MCF 10A (cell line): Measurements from ENCODE around the gene BTG2. TPM values are rescaled to one million over a fixed set of nuclear protein-coding genes. Genes with fewer than 3 reads are reported as not detected.

Source experiments
- BruUV-seq: library from RNA; stranded (reverse); fragments of 400-500 nt; replicated peaks from 2 replicates; lab custom pipeline; 2021; lab: Mats Ljungman, UMichigan
- CTCF ChIA-PET: fragments of 300-600 bp; sonication (Branson Sonifier 250); formaldehyde crosslinking; extraction: SDS; loops from one replicate; lab custom pipeline; 2021; ENCODE audit warnings: antibody characterized with exemption, inconsistent platforms; lab: Yijun Ruan, JAX
- POLR2A ChIA-PET: fragments of 300-600, 350-650 bp; sonication (Branson Sonifier 250); formaldehyde crosslinking; extraction: SDS; loops from one replicate; lab custom pipeline; 2020; ENCODE audit warnings: antibody characterized with exemption, inconsistent platforms; lab: Yijun Ruan, JAX
- DNase-seq: peaks from one replicate; pipeline ENCODE4 v3.0.0-alpha.2; 2018; ENCODE audit not compliant: unreplicated experiment
- H3K27ac Mint-ChIP-seq: one replicate; pipeline ENCODE4 v1.8.0; 2022; ENCODE audit warnings: mild to moderate bottlenecking, low read depth, mixed read lengths; ENCODE audit not compliant: unreplicated experiment
- H3K27me3 Mint-ChIP-seq: one replicate; pipeline ENCODE4 v1.8.0; 2022; ENCODE audit warnings: mixed read lengths; ENCODE audit not compliant: insufficient read depth, unreplicated experiment
- H3K36me3 Mint-ChIP-seq: one replicate; pipeline ENCODE4 v1.8.0; 2022; ENCODE audit warnings: mild to moderate bottlenecking, moderate library complexity, mixed read lengths; ENCODE audit not compliant: insufficient read depth, unreplicated experiment
- H3K4me1 Mint-ChIP-seq: one replicate; pipeline ENCODE4 v1.8.0; 2022; ENCODE audit warnings: mixed read lengths; ENCODE audit not compliant: insufficient read depth, unreplicated experiment
- H3K4me3 Mint-ChIP-seq: one replicate; pipeline ENCODE4 v1.8.0; 2022; ENCODE audit warnings: mild to moderate bottlenecking, moderate library complexity, mixed read lengths; ENCODE audit not compliant: unreplicated experiment
- H3K9me3 Mint-ChIP-seq: one replicate; pipeline ENCODE4 v1.8.0; 2022; ENCODE audit warnings: mixed read lengths; ENCODE audit not compliant: unreplicated experiment
- intact Hi-C: fragments of 100-400 bp; cut with micrococcal nuclease; formaldehyde crosslinking; loops from 2 replicates; pipeline ENCODE4 v1.14.1; 2022
- total RNA-seq: library from RNA; stranded (reverse); gene quantifications from 2 replicates; pipeline ENCODE4 v1.2.3, GENCODE V29; 2022
- TF ChIP-seq, protein P1 (sequence below): fragments of 200-600 bp; IDR thresholded peaks from one replicate; pipeline ENCODE4 v1.8.0; 2022; ENCODE audit warnings: antibody characterized with exemption, mild to moderate bottlenecking; ENCODE audit not compliant: unreplicated experiment

The BTG2 gene
- total RNA-seq, 1 experiment from 2014 or later, result 44.4 TPM

DNA sequence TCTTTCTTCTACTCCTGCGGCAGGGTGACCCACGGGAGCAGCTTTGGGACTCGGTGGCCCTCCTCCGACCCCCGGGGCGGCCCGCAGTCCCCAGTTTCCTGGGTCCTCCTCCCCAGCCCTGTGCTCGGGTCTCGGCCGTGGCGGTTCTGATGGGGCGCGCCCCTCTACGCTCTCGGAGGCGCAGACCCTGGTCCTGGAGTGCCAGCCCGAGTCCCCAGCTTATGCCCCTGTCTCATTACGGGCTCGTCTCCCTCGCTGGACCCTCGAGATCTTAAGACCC is 430 bp downstream of the BTG2 start:
- Mint-ChIP-seq H3K4me3 (peak overlapping the region; percentile 71), H3K27me3 (no peaks in the 10 kb centered on the region), H3K36me3 (peaks cover 50% of the 10 kb centered on the region), H3K4me1 (peaks cover 48% of the 10 kb centered on the region), H3K27ac (peak overlapping the region; percentile 6), H3K9me3 (no peaks in the 10 kb centered on the region)
- no TSS peak for BruUV-seq
- TF ChIP-seq, protein P1, sequence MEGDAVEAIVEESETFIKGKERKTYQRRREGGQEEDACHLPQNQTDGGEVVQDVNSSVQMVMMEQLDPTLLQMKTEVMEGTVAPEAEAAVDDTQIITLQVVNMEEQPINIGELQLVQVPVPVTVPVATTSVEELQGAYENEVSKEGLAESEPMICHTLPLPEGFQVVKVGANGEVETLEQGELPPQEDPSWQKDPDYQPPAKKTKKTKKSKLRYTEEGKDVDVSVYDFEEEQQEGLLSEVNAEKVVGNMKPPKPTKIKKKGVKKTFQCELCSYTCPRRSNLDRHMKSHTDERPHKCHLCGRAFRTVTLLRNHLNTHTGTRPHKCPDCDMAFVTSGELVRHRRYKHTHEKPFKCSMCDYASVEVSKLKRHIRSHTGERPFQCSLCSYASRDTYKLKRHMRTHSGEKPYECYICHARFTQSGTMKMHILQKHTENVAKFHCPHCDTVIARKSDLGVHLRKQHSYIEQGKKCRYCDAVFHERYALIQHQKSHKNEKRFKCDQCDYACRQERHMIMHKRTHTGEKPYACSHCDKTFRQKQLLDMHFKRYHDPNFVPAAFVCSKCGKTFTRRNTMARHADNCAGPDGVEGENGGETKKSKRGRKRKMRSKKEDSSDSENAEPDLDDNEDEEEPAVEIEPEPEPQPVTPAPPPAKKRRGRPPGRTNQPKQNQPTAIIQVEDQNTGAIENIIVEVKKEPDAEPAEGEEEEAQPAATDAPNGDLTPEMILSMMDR, result no peak
- CTCF ChIA-PET, result interaction anchor here (0.6 to 10.1 kb wide), 21 partner anchors 11 to 1813 kb away, joined by 3 to 195 read pairs (median 8); no protein-coding TSS in a partner anchor
- intact Hi-C loops, result loop anchor here (1.0 to 2.0 kb wide), 3 partner anchors 21 to 33 kb away; no protein-coding TSS in a partner anchor
- DNase-seq, result peak; percentile 52
- POLR2A ChIA-PET, result interaction anchor here (0.6 to 10.5 kb wide), 32 partner anchors 9 to 646 kb away, joined by 3 to 238 read pairs (median 4); partner anchors contain the start of genes ATP2B4, OPTC, RABIF and TMEM183A

GRCh38 chr1:203306089-203306964 is 1.0 kb downstream of the BTG2 start:
- Mint-ChIP-seq H3K9me3 (no peaks in the 10 kb centered on the region), H3K27me3 (no peaks in the 10 kb centered on the region), H3K4me3 (peak overlapping the region; percentile 71), H3K36me3 (peaks cover 55% of the 10 kb centered on the region), H3K27ac (peak overlapping the region; percentile 6), H3K4me1 (peaks cover 48% of the 10 kb centered on the region)
- POLR2A ChIA-PET, result interaction anchor here (0.6 to 10.5 kb wide), 41 partner anchors 8 to 1002 kb away, joined by 3 to 238 read pairs (median 4); partner anchors contain the start of genes ATP2B4, OPTC, RABIF and TMEM183A
- peak; percentile 100 for DNase-seq
- TF ChIP-seq, protein P1, result no peak
- BruUV-seq, result TSS peak; percentile 53
- CTCF ChIA-PET, result interaction anchor here (0.6 to 10.1 kb wide), 33 partner anchors 10 to 1813 kb away, joined by 3 to 195 read pairs (median 6); partner anchors contain the start of gene PCAT6
- intact Hi-C loops, result loop anchor here (1.0 to 2.0 kb wide), 3 partner anchors 20 to 33 kb away; no protein-coding TSS in a partner anchor

GRCh38 chr1:203306965-203307541 is 1.7 kb downstream of the BTG2 start:
- H3K27ac Mint-ChIP-seq, result peak overlapping the region; percentile 29
- intact Hi-C loops, result loop anchor here (1.0 to 2.0 kb wide), 3 partner anchors 20 to 34 kb away; no protein-coding TSS in a partner anchor
- H3K27me3 Mint-ChIP-seq, result no peaks in the 10 kb centered on the region
- peaks cover 48% of the 10 kb centered on the region for H3K4me1 Mint-ChIP-seq
- ChIA-PET CTCF (interaction anchor here (0.6 to 10.1 kb wide), 27 partner anchors 10 to 787 kb away, joined by 3 to 195 read pairs (median 7); partner anchors contain the start of gene PCAT6), POLR2A (interaction anchor here (0.6 to 10.5 kb wide), 29 partner anchors 8 to 1001 kb away, joined by 3 to 238 read pairs (median 5); partner anchors contain the start of genes ATP2B4, RABIF and TMEM183A)
- no TSS peak for BruUV-seq
- H3K4me3 Mint-ChIP-seq, result peak overlapping the region; percentile 71
- H3K36me3 Mint-ChIP-seq, result peaks cover 55% of the 10 kb centered on the region
- DNase-seq, result no peak
- H3K9me3 Mint-ChIP-seq, result no peaks in the 10 kb centered on the region
- TF ChIP-seq, protein P1, result no peak
